GM21447 (cell line): ENCODE results near the gene IGFBPL1.

Source experiments
- ATAC-seq: cut with Tn5 transposase; IDR thresholded peaks from one replicate; pipeline ENCODE4 v1.9.1; 2021; ENCODE audit not compliant: unreplicated experiment

The IGFBPL1 gene

DNA sequence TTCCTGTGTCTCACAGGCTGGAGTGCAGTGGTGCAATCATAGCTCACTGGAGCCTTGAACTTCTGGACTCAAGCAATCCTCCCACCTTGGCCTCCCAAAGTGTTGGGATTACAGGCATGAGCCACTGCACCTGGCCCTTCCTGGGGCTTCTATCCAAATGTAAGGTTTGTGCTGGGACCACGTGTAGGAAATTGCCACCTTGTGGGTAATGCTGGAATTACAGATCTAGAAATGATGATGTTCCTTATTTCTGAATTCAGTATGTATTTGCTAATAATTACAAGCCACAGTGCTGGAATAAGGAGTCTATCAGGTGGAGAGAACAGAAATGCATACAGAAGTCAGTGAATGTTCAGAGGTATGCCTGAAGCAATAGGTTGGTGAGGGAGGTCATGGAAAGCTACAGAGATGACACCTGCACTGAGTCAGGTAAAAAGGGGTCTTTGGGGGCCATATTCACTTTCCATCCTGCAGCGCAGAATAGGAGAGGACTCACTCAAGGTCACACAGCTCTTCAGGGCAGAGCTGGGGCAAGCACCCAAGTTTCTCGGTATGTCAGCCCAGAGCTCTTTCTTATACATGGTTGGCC lies 8.8 kb upstream of the IGFBPL1 start:
- no peak for ATAC-seq

DNA sequence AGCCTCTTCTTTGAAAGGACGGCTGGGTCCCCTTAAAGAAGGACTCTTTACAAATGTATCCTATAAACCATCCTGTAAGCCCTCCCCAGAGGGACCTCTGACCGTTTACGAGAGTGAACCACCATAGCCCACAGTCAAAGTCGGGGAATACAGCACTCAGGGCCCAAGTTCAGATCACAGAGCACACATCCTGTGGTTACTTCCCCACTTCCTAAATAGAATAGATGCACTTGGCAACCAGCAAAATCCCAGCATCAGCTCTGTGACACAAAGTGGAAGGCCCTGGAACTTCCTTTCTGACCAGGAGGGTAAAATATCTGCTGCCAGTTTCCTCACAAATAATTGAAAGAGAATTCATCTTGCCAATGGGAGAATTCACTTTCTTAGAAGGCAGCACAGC lies 6.9 kb upstream of the IGFBPL1 start:
- ATAC-seq, result no peak

DNA sequence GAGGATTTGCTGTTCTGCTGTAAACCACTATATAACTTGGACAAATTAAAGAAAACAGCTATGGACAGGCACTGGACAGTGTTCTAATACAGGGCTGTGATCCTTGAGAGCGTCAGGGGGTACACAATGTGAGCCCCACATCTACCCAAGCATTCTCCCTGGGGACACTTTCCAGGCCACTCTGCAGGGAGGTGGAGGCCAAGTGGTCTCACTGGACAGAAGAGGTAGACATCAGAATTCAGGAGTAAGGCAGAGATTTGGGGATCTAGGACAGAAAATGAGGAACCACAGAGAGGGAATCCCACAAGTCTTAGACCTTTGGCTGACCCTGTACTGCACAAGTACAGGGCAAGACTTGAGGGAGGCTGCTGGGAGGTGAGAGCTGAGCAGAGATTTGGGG lies 3.8 kb upstream of the IGFBPL1 start:
- ATAC-seq, result no peak

DNA sequence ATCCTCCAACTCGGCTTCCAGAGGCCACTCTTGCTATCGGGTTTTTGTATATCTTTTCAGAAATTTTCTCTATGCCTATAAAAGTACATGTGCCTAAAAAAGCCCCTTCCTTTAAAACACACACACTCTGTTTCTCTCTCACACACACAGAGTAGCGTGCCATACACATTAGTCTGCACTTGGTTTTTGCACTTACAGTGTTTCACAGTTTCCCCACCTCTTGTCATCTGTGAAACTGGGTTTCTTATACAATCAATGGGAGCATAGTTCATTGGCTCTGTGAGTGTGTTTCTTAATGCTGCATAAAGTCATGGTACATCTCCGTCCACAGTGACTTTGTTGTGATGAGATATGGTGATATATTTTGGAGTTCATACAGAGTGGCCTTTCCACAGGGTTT lies 664 bp upstream of the IGFBPL1 start:
- ATAC-seq, result no peak

DNA sequence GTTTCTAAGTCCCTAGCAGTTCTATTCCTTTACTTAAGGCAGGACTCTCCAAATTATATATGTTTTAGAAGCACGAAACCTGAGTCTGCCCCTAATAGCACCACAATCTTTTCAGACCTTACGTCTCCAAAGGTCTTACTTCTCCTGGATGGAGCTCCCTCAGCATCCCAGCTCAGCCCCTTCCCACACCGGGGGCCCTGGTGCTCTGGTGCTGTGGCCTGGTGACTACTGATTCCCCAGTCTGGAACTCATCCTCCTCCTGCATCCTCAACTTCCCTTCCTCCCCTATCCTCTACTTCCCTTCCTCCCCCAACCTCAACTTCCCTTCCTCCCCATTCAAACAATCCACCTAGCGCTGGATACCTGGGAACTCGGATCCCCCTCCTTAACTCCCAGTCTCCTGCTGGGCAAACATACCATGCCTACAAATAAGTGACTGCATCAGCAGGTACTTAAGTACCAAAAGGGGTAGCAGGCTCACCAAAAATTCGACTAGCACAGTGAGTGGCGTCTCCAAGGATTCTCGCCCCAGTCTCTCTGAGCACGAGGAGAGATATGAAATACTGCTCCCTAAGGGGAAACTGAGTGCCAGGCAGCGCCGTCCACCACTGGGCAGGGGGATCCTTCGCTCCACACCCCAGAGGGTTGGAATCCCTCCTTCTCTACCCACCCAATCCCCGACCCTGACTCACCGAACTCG lies 831 bp downstream of the IGFBPL1 start:
- ATAC-seq, result no peak

DNA sequence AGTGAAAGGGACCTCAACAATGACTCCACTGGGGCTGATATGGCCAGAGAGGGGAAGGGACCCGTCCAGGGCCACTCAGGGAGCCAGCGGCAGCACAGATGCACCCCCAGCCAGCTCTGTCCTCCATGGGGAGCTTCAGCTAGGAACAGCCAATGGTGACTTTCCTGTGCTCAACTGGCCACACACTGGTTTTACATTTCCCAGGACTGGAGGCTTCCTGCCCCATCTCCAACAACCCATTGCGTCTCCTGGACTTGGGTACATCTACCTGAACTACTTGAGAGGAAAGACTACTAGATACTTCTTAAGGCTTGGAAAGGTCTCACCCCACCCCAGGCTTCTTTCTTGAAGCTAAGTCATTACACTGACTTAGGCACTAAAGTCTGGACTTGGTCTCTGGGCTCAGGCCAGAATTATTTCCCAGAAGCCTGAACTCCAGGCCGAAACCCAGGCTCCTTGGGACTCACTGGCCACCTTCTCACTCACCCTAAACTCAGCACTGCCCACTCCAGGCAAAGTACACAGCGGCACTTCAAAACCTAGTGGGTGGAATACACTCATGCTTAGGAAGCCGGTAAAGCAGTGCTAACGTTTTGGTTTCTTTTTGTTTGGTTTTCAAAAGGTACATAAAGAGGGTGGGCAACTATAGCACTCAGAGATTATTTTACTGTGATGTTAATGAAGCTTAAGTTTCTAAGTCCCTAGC lies 1.5 kb downstream of the IGFBPL1 start:
- ATAC-seq, result no peak

DNA sequence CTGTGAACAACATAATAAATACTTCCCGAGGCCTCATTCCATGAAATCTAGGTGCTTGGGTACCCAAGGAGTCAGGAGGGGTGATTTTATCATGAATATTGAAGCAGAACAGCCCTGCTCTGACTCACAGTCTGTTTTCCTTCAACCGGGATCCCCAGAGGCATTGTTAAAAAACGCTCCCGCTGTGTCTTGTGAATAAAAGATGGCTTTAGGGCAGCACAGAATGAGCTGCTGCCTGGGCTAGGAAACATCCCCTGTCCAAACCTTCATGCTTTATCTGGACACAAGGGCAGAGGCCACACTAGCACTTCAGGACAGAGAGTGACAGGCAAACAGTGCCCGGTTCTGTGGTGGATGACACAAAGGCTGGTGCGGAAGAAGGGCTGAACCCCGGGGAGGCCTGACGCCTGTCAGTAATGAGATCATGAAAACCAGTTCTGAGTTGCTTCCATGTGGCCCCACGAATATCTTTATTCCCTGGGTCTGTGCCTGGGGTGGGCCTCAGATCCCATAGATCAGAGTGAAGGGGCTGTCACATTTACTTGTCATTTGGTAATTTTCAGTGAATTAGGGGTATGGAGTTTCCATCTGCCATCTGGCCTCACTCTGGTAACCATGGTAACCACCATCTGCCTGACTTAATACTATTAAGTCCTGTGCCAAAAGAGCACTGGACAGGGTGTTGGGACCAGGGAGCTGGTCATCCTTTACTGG lies 2.6 kb downstream of the IGFBPL1 start:
- ATAC-seq, result no peak

DNA sequence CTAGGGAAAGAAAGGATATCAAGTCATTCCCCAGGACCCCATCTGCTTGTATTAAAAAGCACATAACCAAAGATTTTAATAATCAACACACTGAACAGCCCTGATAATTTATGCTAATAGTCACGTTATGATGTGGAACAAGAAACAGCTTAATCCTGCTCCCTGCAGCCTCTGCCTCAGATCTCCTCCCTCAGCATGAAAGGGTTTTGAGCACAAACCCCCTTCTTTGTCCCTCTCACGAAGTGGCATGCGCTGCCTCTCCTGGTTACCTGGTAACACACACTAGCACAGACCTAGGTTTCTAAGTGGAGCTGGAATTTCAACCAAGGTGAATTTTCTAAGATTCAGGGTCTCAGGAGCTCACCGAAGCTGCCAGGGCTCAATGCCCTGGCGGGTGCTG lies 5.1 kb downstream of the IGFBPL1 start:
- no peak for ATAC-seq

DNA sequence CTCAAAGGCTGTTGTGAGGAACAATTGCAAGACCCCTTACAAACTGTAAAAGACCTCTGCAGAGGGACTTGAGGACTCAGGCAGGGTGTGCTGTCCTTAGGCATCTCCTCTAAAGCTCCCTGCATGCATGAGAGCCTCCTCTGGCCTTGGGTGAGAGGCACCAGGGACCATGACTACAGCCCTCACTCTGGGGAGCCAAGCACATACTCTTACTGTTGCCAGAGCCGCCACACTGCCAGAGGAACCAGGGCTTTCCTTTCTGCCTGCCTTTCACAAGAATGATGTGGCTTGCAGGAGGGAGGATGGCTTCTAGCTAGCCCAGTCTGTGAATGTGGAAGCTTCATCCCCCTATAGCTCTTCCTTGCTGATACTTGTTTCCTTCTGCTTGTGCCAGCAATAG lies 5.9 kb downstream of the IGFBPL1 start:
- ATAC-seq, result no peak

DNA sequence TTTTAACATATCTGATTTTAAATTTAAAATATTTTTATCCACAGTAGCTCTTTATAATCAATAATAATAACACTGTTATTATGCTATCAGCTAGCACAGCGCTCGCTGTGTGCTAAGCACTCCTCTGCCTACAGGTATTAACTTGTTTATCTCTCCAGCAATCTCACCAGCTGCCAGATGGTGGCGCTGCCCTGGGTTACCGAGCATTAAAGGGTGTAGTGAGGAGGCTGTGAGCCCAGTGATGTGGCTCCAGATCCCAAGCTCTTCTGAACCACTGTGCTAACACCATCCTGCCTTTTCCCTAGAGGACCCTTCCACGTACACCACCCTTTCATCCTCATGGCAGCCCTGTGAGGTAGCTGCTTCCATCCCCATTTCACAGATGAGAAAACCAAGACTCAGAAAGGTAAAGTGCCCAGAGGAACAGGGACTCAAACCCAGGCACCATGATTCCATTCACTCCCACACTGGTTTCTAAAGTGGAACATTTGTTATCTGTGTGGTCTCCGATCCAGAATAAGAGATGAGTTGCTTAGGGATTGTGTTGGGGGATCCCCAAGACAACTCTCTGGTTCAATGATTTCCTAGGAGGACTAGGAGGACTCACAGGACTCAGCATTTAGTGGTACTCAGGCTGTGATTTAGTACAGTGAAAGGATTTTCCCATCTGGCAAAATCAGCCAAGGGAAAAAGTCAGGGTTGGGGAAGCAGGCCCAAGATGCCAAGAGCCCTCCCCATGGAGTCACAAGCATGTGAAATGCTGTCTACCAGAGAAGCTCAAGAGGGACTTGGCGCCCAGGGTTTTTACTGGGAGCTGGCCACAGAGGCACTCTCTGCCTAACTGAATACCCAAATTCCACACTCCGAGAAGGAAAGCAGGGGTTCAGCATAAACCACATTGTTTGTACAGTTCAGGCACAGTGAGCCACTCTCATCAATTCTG lies 7.0 kb downstream of the IGFBPL1 start:
- no peak for ATAC-seq

DNA sequence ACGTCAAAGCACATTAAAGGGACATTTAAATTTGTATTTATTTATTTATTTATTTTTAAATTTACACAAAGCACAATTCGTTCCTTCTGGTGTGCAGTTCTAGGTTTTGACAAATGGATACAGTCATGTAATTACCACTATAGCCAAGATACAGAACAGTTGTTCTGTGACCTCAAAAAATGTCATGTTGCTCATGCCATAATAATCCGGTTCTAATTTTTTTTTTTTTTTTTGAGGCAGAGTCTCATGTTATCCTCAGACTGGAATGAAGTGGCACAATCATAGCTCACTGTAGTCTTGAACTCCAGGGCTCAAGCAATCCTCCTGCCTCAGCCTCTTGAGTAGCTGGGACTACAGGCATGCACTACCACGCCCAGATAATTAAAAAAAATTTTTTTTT lies 7.8 kb downstream of the IGFBPL1 start:
- ATAC-seq, result no peak

DNA sequence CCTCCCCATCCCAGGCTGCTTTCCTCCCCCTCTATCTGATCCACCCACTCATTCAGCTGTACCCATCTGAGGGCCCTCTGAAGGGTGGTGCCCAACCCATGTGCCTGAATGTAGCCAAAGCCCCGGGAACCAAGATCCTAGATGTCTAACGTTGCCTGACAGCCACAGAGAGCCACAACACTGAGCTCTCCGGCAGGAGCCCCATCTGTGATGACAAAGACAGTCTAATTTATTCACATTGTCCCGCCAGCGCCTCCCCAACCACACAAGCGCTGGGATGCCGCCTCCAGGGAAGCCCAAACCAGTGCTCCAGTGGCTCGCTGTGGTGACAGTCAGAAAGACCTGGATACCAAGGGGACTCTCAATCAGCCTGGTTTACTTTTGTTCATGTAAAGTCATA lies 8.4 kb downstream of the IGFBPL1 start:
- ATAC-seq, result no peak

DNA sequence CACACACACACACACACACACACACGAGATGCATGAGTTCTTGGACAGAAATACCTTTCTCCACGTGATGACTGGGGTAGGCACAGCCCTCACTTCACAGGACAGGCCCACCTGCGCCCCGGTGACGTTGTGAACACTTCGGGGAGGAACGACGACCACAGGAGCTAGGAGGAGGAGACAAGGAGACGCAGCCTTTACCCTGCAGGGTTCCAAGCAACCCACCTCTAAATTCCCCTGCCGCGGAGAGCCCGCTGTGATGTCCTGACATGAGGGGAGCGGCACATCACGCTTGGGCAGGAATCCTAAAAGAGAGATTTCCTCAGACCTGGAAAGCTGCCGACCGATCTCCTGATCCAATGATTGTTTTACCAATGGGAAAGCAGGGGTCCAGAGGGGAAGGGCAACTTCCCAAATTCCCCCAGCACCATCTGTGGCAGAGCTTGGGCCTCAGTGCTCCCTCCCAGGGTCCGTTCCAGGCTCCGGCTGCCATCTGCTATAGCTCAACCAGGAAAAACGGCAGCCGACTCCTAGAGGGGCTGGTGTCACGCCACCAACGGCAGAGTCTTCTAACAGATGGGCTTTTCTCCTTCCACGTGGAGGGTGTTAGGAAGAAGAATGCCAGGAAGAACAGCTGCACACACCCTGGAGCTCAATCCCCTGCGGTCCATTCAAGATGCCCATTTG lies 10.1 kb downstream of the IGFBPL1 start:
- no peak for ATAC-seq

DNA sequence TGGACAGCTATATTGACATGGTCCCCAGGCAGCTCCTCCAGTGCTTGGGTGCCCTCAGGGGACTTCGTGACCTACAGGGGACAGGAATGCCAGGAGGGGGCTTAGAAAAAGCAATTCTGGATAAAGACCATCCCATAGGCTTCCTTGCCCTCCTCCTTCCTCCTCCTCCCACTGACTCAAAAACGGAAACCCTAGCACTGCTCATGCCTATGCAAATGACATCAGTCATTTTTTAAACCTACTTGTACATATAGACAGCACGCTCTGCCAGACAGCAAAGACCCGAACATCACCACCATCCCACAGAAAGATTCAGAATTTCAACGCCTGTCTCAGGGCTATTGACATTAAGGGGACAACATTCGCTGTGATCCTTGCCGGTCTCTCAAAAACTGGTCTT lies 11.0 kb downstream of the IGFBPL1 start:
- no peak for ATAC-seq

DNA sequence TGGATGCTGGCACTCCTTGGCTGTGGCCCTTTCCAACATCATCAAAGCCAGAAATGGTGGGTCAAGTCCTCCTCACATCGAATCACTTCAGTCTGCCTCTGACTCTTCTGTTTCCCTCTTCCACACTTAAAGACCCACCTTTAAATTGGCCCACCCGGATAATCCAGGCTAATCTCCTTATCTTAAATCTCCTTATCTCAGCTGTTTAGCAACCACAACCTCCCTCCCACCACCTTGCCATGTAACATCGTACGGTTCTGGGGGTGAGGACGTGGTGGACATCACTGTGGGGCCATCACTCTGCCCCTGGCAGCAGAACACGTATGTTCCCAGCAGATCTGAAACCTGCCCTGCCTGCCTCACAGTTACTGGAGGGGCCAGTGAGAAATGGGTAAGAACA lies 11.5 kb downstream of the IGFBPL1 start:
- no peak for ATAC-seq

DNA sequence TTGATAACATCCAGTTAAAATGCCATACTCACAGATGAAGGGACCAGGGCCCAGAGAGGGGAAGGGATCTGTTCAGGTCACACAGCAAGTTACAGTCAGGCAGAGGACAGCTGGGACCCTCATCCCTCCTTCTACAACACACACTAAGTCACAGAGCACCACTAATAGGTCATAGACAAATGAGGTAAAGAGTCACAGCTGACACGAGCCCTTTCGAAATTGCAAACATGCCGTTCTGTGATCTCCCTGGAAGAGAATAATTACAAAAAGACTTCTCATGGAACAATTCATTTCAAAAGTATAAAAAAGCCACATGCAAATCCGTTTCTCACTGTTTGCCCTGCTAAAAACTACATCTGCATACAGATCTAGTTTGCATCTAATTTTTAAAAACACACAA lies 15.5 kb downstream of the IGFBPL1 start:
- ATAC-seq, result no peak

DNA sequence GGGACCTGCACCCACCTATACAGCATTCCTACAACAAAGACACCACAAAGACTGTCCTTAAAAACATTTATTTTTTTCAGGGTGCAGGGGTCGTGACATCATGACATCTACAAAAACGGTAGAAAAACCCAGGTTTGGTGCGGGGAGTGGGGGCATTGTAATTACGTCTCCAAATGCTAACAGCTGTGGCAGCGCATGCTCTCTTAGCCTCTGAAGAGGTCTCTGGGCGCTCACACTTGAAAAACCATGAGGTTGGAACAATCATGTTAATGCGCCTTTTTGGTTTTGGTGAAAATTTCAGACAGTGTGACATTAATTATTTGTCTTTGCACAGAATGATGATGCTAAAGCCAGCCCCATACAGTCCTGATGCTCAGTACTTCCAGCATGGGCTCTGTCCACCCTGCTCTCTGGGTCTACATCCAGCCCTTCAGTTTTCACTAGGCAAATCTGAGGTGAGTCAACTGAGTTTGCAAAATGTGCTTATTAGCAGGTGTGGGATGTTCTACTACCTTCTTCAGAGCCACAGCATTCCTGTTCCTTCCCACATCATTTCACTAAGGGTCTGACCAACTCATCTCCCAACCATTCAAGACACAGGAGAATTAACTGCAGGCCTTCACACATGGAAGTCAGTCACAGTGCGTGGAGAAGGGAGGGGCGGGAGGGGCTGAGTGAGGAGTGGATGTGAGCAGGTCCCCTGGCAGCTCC lies 17.6 kb downstream of the IGFBPL1 start:
- no peak for ATAC-seq

DNA sequence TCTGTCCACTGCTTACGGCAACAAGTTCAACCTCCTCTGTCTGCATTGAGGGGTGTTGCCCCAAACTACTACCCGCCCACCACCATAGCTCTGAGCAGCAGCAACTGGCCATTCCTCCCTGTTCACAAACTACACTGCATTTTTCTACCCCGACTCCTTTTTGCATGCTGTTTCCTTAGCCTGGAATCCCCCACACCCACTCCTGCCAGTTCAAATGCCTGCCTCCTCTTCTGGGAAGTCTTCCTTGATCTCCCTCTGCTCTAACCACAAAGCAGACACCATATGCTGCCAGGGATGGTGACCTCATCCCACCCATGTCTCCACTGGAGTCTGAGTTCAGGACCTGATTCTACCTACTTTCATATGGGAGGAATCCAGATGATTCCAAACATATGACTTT lies 18.5 kb downstream of the IGFBPL1 start:
- ATAC-seq, result no peak

DNA sequence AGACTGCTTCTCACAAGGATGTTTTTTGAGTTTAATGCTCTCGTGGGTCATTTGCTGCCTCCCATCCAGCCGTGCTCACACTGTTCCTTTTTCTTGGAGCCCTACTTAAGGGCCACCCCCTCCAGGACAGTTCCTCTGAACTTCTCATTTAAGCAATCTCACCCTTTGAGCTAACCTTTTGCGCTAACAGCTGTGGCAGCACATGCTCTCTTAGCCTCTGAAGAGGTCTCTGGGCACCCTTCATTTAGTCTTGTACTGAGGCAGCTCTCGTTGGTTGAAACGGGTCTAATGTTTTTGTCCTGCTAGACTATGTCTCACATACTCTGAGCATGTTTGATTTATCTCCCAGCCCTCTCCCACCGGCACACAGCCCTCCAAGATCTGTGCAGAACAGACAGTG lies 19.9 kb downstream of the IGFBPL1 start:
- no peak for ATAC-seq

DNA sequence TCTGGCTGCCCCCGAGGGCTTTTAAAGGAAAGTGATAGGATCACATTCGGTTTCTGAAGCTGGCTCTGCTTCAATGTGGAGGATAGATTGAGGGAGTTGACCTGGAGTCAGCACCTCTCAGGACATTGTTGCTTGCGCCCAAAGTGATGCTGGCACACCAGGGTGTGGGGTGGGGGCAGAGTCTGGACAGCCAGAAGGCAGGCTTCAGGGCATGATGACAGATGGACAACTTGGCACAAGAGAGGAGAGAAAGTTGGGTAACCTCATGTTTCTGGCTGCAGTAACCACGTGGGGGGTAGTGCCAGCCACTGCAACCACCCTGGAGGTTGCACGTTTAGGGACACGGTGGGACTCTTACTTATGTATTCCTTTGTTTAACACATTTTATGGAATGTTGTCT lies 22.3 kb downstream of the IGFBPL1 start:
- no peak for ATAC-seq
